Measurements from ENCODE around the gene PSAT1. TPM values are rescaled to one million over a fixed set of nuclear protein-coding genes. Genes with fewer than 3 reads are reported as not detected.
A peak's percentile ranks its signal among the peaks of the same experiment; 100 is the strongest.

The PSAT1 gene
- total and polyA plus RNA-seq, 2 of the 8 experiments (the other 6 are each of a cell fraction or from before 2014, with no cell fraction given), result 204 to 341 TPM

- Histone ChIP-seq H4K20me1 (replicated peaks in 1 of 2; ENCODE audit: control insufficient read depth in 1 of 2, insufficient read depth in 2 of 2, low read length in 2 of 2) (peaks cover 0 to 2% of the 10 kb centered on the region in 2 experiments), H2BK5ac (ENCODE audit: low read depth, low read length) (no peak overlapping the region), H4K91ac (replicated peaks; ENCODE audit: insufficient read length, low read length) (no peak overlapping the region), H2AFZ (ENCODE audit: low read length) (no peak overlapping the region), H3K79me2 (ENCODE audit: control insufficient read depth in 1 of 2, insufficient read depth in 2 of 2, low read length in 2 of 2) (no peaks in the 10 kb centered on the region), H3K27me3 (replicated peaks in 1 of 4; ENCODE audit: control insufficient read depth in 3 of 4, extremely low read depth in 1 of 4, insufficient read depth in 3 of 4, low read length in 3 of 4) (no peaks in the 10 kb centered on the region), H3K23ac (ENCODE audit: insufficient read length) (no peak overlapping the region), H3K18ac (ENCODE audit: extremely low read depth, low read length) (no peak overlapping the region), H2BK15ac (ENCODE audit: low read length) (peak overlapping the region; percentile 85; the same call in 1 of the 2 replicates), H4K8ac (ENCODE audit: extremely low read depth, insufficient read depth, low read length) (no peak overlapping the region), H3K4me1 (replicated peaks in 1 of 4; ENCODE audit: control insufficient read depth in 3 of 4, insufficient read depth in 4 of 4, low read length in 3 of 4) (peaks cover 0 to 7% (median 0%) of the 10 kb centered on the region in 4 experiments; a peak in 1 of 7 replicates), H3K9me3 (ENCODE audit: insufficient read depth in 2 of 2, low read depth in 1 of 2, low read length in 1 of 2) (no peaks in the 10 kb centered on the region), H3K9ac (replicated peaks in 1 of 4; ENCODE audit: extremely low read depth in 1 of 4, low read depth in 3 of 4, low read length in 3 of 4) (no peak overlapping the region), H2BK120ac (replicated peaks; ENCODE audit: low read depth, low read length) (no peak overlapping the region), H4K5ac (ENCODE audit: insufficient read length, low read depth, low read length) (no peak overlapping the region), H3K4me2 (ENCODE audit: insufficient read depth in 1 of 2, low read depth in 2 of 2, low read length in 2 of 2) (no peak overlapping the region), H3K79me1 (ENCODE audit: low read depth, low read length) (no peaks in the 10 kb centered on the region), H2AK5ac (ENCODE audit: low read depth, low read length) (no peak overlapping the region), H3K4ac (replicated peaks; ENCODE audit: insufficient read length, low read depth, low read length) (no peak overlapping the region), H3K4me3 (ENCODE audit: extremely low read depth in 1 of 4, insufficient read depth in 2 of 4, low read depth in 3 of 4, low read length in 4 of 4) (no peak overlapping the region), H3K14ac (ENCODE audit: insufficient read length) (no peak overlapping the region), H2BK12ac (ENCODE audit: low read depth, low read length) (no peak overlapping the region), H3K27ac (ENCODE audit: low read depth, low read length) (no peak overlapping the region), H3K23me2 (ENCODE audit: low read depth, low read length) (no peaks in the 10 kb centered on the region), H2BK20ac (ENCODE audit: low read length) (no peak overlapping the region; the same call in 1 of the 2 replicates), H3K56ac (replicated peaks; ENCODE audit: insufficient read length, low read depth, low read length) (no peak overlapping the region), H3K36me3 (ENCODE audit: control insufficient read depth in 2 of 4, insufficient read depth in 4 of 4, low read length in 3 of 4) (no peaks in the 10 kb centered on the region)
- ChIA-PET POLR2A (ENCODE audit: partially characterized antibody) (interaction anchor here (1.3 to 3.2 kb wide), 4 partner anchors 50 to 72 kb away, joined by 3 to 17 read pairs (median 6); partner anchors contain the start of gene PSAT1), CTCF (ENCODE audit: partially characterized antibody) (interaction anchor here (0.6 to 3.2 kb wide), 37 partner anchors 9 to 1198 kb away, joined by 3 to 18 read pairs (median 4); no protein-coding TSS in a partner anchor)
- peak; percentile 90 to 98 (median 98) for TF ChIP-seq CTCF (IDR thresholded peaks at IDR 0.05; ENCODE audit: control extremely low read depth in 1 of 3, insufficient read depth in 1 of 3, low read depth in 1 of 3, low read length in 3 of 3)
- peak; percentile 19; the same call in 1 of the 2 replicates for TF ChIP-seq YY1 (IDR thresholded peaks at IDR 0.05; ENCODE audit: low read depth, low read length)
- peak; percentile 60; the same call in 1 of the 2 replicates for TF ChIP-seq CREB1 (IDR thresholded peaks at IDR 0.05)
- peak; percentile 78 to 85 for TF ChIP-seq RAD21 (IDR thresholded peaks at IDR 0.05 in 1 of 2, conservative IDR thresholded peaks at IDR 0.05 in 1 of 2; ENCODE audit: low read depth in 2 of 2, low read length in 2 of 2)
- TF ChIP-seq EGR1 (IDR thresholded peaks at IDR 0.05; ENCODE audit: borderline replicate concordance, low read depth, low read length), result no peak
- DNase-seq (ENCODE audit: low read depth in 1 of 2, low spot score in 2 of 2) (peak; percentile 54 to 93), FAIRE-seq (peak; percentile 97)
- WGBS, 2 experiments (ENCODE audit: extremely low coverage in 1 of 2, insufficient coverage in 1 of 2, insufficient read length in 1 of 2, insufficient replicate concordance in 2 of 2, low coverage in 1 of 2, low lambda C conversion rate in 2 of 2, missing lambda C conversion rate in 1 of 2), result 45% methylated on average over 8 of the region's 8 CpGs; no CpG with 5 or more reads in 1 of the 2 experiments
Measured at GRCh38 chr9:78369639-78370219, 72.8 kb downstream of the PSAT1 start.

Data from H1 (cell line).